ENCODE results near the gene CTCFL.

DNA sequence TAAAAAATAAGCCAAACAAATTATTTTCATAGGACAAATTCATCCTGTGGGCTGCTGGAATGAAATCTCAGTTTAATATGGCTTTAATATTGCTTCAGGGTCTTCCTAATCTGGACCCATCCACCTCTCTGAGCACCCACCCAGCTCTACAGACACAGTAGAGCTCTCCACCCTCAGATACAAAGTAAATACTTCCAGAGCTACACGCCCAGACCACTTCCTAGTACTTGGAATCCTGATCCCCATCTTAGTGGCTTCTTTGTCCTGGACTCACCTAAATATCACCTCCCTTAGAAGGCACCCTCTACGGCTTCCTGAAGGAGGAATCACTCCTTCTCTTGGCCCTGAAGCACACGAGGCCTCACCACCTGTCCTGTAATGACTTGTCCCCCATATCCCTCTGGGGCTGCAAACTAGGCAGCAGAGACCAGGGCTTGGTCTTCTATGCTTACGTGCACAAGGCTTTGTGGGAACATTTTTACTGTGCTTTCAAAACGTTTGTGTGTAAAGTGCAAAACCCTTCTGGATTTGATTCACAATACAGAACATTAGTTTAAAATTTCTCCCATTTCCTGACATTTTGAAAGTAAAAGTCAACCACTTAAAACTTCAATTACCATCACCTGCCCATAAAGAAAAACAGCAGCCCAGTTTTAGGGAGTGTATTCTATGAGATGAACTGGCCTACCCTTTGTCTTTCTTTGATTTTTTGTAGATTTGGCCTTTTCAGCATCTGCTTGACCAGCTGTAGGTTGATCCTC is 2.4 kb downstream of the CTCFL start:
- TF ChIP-seq EP300 (IDR thresholded peaks at IDR 0.05; ENCODE audit: borderline replicate concordance) (no peak), TAF1 (IDR thresholded peaks at IDR 0.05; ENCODE audit: low read depth) (no peak), YY1 (IDR thresholded peaks at IDR 0.05; ENCODE audit: low read depth) (no peak), NFIC (IDR thresholded peaks at IDR 0.05) (no peak), EGR1 (IDR thresholded peaks at IDR 0.05) (no peak), TCF12 (IDR thresholded peaks at IDR 0.05; ENCODE audit: low read depth) (no peak), CEBPB (IDR thresholded peaks at IDR 0.05) (no peak), ZBTB7A (IDR thresholded peaks at IDR 0.05; ENCODE audit: low read depth) (no peak)
- TF ChIP-seq, protein P1, sequence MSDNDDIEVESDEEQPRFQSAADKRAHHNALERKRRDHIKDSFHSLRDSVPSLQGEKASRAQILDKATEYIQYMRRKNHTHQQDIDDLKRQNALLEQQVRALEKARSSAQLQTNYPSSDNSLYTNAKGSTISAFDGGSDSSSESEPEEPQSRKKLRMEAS (IDR thresholded peaks at IDR 0.05): no peak
- TF ChIP-seq, protein P2, sequence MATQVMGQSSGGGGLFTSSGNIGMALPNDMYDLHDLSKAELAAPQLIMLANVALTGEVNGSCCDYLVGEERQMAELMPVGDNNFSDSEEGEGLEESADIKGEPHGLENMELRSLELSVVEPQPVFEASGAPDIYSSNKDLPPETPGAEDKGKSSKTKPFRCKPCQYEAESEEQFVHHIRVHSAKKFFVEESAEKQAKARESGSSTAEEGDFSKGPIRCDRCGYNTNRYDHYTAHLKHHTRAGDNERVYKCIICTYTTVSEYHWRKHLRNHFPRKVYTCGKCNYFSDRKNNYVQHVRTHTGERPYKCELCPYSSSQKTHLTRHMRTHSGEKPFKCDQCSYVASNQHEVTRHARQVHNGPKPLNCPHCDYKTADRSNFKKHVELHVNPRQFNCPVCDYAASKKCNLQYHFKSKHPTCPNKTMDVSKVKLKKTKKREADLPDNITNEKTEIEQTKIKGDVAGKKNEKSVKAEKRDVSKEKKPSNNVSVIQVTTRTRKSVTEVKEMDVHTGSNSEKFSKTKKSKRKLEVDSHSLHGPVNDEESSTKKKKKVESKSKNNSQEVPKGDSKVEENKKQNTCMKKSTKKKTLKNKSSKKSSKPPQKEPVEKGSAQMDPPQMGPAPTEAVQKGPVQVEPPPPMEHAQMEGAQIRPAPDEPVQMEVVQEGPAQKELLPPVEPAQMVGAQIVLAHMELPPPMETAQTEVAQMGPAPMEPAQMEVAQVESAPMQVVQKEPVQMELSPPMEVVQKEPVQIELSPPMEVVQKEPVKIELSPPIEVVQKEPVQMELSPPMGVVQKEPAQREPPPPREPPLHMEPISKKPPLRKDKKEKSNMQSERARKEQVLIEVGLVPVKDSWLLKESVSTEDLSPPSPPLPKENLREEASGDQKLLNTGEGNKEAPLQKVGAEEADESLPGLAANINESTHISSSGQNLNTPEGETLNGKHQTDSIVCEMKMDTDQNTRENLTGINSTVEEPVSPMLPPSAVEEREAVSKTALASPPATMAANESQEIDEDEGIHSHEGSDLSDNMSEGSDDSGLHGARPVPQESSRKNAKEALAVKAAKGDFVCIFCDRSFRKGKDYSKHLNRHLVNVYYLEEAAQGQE (IDR thresholded peaks at IDR 0.05; ENCODE audit: low read depth): no peak
- TF ChIP-seq, protein P3, sequence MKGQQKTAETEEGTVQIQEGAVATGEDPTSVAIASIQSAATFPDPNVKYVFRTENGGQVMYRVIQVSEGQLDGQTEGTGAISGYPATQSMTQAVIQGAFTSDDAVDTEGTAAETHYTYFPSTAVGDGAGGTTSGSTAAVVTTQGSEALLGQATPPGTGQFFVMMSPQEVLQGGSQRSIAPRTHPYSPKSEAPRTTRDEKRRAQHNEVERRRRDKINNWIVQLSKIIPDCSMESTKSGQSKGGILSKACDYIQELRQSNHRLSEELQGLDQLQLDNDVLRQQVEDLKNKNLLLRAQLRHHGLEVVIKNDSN (IDR thresholded peaks at IDR 0.05): no peak
